Dedifferentiated amniotic fluid mesenchymal stem cell (primary cell): ENCODE measurements around the gene RBFOX1.

Source experiments
- DNase-seq: peaks from one replicate; pipeline ENCODE4 v3.0.0-alpha.2; 2016; ENCODE audit errors: extremely low spot score

RBFOX1 gene

DNA sequence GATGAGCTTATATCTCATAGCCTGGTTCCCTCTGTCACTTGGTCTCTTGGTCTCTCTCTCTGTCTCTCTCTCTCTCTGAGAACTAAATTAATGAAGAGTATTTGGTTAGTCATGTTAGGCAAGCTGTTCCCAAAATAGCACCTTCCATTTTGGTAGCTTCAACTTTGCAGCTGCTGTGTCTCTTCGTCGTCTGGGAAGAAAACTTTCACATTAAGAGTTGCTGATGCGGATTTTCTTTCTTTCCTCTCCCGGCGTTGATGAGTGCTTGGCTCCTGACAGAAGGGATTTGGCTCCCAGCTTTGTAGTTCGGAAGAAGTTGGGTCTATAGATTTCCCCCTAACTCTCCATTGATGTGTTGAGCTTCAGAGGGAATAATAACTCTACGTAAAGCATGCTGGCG is at the start of gene RBFOX1:
RBFOX1 (plus strand) TSS at position 235 of the 400 bp plus-strand sequence.
- DNase-seq: no peak

- DNase-seq: no peak
These were observed 47.9 kb upstream of the RBFOX1 start for GRCh38 chr16:7284780-7285179.

DNA sequence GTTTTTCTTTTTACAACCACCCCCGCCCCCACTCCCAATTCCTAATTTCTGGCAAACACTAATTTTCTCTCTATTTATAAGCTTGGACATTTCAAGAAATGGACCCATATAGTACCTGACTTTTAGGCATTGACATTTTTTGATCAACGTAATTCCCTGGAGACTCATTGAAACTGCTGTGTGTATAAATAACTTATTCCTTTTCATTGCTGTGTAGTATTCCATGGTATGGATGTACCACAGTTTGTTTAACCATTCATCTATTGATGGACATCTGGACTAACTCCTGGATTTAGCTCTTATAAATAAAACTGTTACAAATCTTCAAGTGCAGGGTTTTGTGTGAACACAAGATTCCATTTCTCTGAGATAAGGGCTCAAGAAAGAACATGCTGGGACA is 47.1 kb upstream of the RBFOX1 start:
- no peak for DNase-seq

GRCh38 chr16:7289299-7289698 is 43.3 kb upstream of the RBFOX1 start:
- no peak for DNase-seq

- no peak for DNase-seq
These were observed 42.0 kb upstream of the RBFOX1 start for GRCh38 chr16:7290682-7291081.

DNA sequence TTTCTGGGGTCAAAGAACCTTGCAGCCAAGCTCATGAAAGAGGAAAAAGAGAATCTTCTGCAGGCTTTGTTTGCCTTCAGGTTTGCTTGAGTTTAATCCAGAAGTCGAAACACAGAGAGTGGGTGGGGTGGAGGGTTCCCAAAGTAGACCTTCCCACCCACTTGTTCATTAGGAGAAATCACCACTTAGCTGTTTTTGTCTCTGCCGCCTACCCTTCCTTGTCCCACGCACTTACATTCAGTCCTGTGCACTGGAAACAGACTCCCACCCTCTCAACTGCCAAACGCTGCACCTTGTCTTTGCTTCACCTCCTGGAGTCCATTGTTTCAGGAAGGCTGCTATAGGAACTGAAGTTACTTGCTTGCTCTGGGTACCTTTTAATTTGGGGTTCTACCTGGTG is 38.6 kb upstream of the RBFOX1 start:
- no peak for DNase-seq

DNA sequence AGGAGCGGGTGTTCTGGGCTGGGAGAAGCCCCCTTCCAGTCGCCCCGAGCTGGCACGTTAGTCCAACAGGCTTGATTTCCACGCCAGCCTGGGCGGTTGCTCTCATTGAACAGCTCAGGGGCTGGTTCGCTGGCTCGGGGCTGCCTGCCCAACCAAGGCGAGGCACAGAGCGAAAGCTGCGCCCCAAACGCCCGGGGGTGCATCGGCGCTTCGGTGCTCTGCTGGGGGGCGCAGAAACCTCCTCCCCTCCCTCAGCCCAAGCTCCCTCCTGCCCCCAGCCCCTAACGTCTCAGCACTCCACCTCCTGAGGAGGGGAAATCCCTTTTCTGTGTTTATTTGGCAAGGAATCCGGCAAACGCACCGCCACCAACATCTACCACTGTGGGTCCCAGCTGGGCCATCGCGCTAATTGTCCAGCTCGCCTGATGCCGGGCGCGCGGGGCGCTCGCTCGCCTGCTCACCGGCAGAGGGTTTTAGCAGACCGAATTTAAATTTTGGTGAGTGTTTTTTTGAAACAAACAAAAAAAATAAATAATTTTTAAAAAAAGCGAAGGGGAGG is 29.5 kb upstream of the RBFOX1 start:
- DNase-seq: no peak

GRCh38 chr16:7303660-7304200 is 28.9 kb upstream of the RBFOX1 start:
- DNase-seq: no peak

DNA sequence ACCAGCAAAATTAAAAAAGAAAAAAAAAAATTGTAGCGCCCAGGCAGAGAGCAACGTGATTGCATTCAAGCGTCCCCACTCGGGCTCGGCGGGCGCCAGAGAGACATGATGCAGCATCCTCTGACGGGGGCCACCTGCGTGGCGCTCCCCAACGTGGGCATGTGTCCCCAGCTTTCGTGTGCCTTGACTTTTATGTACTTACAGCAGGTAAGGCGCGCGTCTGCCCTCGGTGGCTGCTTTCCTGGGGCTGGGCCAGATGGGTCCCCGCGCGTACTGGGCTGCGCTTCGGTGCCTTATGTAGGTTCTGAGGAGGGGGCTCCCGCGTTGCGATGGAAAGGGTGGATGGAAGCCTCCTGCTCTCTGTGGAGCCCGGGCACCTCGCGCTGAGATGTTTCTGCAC is 28.4 kb upstream of the RBFOX1 start:
- DNase-seq: no peak

GRCh38 chr16:7304958-7305357 is 27.7 kb upstream of the RBFOX1 start:
- DNase-seq: no peak

DNA sequence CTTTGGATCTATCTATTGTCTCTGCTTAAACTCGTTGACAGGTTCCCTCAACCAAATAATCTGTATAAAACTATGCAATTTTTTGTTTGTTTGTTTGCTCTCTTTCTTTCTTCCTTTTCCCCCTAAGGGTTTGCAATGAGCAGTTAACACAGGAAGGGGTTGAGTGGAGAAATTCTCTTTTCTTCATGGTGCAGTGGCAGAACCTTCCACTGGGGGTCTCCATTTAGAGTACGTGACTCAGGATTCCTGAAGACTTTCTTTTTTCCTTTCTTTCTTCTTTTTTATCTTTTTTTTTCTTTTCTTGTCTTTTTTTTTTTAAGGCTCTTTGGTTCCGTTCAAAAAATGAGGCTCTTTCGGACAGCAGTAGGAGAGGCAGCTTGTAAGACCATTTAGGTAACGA is 19.5 kb upstream of the RBFOX1 start:
- DNase-seq: no peak

DNA sequence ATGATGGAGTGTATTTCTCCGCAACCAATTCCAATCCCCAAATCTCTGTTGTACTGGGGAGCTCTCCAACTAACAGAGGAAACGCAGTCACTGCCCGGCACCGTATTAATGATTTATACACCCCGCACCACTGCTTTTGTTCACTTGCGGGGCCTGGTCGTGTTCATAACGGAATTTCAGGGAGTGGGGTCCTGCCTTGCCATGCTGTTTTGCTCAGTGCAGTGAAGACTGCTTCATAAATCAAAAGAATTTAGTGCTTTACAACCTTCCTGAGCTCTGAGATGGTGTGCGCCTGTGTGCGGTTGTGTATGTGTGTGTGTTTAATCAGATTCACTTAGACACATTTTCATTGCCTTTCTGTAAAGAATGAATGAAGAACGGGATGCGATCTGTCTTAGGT is 18.5 kb upstream of the RBFOX1 start:
- DNase-seq: no peak

DNA sequence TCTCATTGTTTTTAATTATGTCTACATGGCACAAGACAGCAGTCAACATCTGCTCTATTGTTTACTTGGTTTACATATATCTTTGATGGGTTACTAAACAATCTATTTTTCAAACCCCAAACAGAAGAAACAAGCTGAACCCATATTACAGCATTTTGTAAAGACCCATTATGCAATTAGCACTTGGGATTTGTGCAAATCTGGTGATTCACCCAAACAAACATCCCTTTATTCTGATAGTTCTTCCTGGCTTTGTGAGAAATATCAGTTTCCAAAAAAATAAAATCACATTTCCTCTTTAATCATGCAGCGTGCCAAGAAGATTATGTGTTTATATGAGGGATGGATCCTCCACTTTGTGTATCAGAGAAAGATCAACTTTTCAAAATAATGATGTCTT is 16.8 kb upstream of the RBFOX1 start:
- DNase-seq: no peak

- DNase-seq: no peak
These were observed 16.3 kb upstream of the RBFOX1 start for GRCh38 chr16:7316281-7316888.

GRCh38 chr16:7317982-7318381 is 14.7 kb upstream of the RBFOX1 start:
- no peak for DNase-seq

DNA sequence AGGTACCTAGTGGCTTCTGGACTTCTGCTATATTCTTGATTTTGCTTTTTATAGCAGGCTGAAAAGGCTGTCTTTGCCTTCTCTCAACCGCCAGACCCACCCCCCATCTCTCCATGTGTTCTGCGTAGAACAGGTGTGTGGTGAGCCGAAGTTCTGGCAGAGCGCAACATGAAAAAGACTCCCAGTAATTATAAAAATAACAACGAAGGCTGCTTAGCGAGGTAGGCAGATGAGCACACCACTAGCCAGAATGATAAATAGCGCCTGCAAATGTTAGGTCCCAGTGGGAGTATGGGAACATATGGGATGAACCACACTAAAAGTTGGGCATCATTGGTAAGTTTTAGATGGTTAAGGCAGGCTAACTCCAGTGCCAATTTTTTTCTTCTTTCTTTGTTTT is 14.0 kb upstream of the RBFOX1 start:
- DNase-seq: no peak

GRCh38 chr16:7319514-7319913 is 13.1 kb upstream of the RBFOX1 start:
- no peak for DNase-seq

DNA sequence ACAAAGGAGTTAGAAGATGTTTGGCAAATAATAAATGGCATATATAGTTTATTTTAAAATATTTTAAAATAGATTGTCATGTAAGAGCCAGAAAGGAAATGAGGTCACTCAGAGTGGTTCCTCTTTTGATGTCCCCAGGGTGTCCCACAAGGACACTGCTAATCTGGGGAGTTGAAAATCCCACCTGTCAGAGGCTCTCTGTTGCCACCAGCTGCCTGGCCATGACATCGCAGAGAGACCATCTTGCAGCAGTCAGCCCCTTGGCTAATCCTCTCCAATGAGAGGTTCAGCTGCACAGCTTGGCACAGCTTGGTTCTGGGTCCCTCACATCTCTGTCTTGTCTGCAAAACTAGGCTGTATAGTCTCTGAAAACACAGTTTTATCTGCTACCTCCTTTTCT is 11.0 kb upstream of the RBFOX1 start:
- DNase-seq: no peak

DNA sequence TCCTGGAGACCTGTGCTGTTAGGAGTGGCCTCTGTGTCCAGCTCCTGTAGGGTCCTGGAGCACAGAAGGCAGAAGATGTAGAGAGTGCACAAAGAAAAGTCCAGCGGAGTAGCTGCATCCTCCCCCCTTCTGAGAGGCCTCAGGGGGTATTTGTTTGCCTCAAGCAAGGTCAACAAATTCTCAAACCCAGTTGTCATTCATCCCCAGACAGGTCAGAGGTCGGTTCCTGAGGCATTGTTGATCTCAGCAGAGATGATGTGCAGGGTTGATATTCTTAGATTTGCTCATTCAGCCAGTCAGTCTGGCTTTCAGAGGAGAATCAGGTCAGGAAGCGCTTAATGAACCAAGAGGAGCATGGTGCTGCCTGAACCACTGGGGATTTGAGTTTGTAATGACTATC is 8.3 kb upstream of the RBFOX1 start:
- DNase-seq: no peak

DNA sequence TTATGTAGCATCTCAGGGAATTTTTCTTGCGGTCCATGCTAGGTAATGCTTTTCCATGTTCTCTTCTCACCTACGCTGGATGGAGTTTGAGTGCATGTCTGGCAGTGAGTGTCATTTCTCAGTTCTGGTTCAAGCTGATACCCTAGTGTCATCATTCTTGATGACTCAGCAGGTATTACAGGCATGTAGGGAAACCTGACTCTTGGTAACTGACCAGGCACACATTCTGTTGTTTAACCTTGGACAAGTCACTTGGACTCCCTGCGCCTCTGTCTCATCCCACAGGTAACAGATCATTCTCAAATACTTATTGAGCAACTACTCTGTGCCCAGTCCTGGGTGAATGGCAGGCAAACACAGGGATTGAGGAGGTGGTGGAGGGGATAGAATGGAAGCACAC is 6.8 kb upstream of the RBFOX1 start:
- no peak for DNase-seq

DNA sequence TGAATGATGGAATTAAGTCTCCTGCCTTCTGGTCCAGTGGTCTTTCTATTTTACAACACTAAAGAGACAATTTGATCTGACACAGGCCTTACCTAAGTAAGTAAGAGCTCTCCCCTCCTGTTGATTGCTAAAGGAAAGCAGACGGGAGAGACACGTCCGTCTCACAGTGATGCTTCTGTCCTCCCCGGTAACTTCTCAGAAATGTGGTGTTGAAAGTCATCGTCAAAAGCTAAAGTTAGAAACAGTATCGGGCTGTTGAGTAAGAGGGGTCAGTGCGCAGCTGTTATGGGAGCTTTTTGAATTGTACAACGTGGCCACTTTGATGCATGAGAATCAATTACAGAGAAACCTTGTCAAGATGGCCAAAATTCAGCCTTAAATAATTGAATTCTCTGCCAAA is 1.9 kb upstream of the RBFOX1 start:
- no peak for DNase-seq

DNA sequence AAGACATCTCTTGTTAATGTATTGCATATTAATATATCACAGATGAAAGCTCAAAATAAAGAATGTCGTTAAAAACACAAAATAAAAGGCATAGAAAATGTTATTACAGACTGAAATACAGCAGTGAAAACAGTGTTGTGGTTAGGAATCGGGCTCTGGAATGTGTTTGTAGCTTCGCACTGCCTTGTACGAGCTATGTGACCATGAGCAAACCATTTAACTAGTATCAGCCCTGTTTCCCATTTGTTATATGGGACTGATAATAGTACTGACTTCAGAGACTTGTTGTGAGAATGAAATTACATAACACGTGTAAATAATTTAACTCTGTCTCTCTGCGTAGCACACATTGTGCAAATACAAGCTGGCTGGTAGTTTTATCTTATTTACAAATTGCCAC is 648 bp upstream of the RBFOX1 start:
- no peak for DNase-seq

DNA sequence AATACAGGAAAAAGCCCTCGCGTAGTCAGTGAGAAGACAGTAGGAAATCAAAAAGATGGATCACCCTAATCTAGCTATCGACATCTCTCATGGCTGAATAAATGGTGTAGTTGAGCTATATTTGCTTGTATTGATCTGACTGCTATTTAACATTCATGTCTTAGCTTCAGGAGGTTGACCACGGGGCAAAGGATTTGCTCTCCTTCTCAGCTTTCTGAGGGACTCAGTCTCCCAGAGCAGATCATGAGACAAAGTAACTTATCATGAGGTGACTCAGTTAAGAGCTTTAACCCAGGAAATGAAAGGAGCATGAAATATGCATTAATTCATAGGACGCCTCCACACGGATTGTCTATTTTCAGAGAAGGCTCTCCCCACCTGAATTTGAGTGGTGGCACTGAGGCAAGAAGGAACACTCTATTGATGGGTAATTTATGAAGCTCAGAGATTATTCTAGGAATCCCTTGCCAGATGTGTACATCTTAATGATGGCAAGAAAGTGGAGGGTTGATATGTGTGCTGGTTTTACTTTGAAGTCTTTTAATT is 608 bp downstream of the RBFOX1 start:
- no peak for DNase-seq
